ENCODE data around the gene SEMA6A.

The SEMA6A gene

DNA sequence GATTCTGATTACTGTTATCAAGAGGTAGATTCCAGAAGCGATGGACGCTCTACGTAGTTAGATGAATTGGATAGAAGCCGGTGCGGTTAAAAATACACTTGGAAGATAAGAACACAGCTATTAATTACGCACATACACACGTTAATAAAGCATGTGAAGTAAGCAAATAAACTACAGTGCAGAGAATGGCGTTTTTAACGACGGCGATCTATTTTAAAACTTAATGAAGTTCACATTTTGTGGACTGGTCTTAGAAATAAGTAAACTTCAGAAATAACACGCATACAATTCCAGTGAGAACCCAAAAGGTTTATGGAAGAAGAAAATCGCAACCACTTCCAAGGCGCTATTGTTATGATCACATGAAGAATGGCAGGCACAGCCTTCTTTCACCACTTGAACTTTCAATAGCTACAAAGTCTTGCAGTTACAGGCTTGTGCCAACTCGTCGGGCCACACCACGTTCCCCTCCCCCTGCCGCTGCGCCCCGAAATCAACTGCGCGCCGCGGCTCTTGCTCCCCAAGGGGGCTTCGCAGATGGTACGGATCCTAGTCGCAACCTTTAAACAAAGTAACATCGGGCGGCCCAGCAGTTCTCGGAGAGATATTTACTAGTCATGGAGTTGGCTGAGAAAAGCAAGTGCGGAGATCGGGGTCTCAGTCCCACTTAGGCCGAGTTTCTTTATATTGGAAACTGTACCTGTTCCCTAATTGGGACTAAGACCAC lies 866 bp upstream of the SEMA6A start:
- DNase-seq (ENCODE audit: low spot score) = no peak

DNA sequence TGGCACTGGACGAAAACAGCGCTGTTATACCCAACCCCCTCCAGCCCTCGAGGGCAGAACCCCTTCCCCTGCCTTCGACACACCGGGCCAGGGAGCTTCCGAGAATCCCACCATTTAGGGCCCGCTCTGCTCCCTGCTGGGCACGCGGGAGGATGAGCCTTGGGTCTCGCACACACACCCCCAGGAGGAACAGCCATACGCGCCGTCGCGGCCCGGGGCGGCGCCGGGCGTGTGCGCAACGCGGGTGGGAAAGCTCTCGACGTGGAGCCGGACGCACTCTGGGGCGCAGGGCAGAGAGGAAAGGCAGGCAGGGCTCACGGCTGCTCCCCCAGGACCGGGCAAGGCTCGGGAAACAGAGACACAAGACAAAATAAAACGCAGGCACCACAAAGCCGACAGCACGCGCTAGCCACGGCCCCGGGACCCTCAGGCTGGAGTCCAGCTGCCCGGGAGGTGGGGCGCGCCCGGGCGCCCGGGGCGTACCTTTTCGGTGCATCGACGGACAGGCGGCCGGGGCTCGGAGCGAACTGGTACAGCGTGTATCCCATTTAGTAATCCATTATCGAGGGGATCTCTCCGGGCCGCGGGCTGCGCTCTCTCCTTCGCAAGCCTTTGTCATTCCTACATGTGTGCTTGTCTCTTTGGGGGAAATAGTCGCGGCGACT lies 789 bp downstream of the SEMA6A start:
- no peak for DNase-seq (ENCODE audit: low spot score)

DNA sequence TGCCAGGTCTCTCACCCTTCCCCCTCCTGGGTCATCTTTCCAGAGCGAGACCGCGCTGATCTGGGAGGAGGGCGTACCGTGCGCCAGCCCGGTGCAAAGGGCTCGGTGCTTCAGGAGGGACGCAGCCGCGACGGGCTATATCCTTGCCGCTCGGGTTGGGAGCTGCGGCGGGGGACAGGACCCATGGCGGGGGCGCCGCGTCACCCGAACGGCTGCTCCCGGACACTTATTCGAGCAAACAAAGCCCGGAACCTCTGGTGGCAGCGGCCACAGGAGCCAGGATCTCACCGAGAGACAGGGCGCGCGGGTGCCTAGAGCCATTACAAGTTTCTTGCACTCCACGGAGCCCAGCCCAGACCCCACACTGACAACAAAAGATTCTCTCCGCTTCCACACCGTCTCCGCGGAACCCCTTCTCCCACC lies 1.3 kb downstream of the SEMA6A start:
- DNase-seq (ENCODE audit: low spot score) = no peak

DNA sequence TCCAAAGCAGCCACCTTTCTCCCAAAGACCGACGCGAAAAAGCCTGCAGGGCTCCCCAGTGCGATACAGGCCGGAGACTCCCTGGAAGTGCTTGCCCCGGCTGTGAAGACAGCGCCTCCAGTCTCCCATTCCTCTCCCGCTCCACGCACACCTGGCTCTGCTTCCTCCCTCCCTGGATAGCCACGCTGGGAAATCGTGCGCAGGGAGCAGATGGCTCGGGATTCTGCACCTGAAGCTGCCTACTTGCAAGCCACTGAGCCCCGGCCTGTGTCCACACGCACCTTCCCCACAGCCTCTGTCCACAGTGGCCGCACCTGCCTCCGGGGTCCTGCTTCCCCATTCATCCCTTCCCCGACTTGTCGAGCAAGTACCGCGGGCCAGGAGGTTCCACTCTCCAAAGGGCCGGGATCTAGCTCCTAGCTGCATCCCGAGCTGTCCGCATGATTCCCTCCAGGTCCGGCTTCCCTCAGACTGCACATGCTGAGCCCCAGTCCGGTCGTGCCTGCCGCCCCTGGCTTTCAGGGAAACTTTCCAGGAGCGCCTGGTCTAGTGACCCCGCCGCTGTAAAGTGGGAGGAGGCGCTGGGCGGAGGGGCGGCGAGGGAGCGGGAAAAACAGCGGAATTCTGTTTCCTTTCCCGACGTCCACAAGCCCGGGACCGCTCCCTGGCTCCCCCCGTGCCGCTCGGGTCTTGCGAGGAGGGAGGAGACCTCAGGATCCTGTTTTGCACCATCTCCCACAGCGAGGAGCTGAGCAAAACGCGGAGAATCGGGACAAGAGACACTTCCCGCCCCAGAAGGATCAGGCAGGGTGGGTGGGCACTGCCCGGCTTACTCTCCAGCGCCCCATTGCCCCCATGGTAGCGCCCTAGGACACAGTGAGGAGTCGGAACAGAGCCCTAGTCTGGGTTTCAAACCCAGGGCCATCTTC lies 2.0 kb downstream of the SEMA6A start:
- no peak for DNase-seq (ENCODE audit: low spot score)

DNA sequence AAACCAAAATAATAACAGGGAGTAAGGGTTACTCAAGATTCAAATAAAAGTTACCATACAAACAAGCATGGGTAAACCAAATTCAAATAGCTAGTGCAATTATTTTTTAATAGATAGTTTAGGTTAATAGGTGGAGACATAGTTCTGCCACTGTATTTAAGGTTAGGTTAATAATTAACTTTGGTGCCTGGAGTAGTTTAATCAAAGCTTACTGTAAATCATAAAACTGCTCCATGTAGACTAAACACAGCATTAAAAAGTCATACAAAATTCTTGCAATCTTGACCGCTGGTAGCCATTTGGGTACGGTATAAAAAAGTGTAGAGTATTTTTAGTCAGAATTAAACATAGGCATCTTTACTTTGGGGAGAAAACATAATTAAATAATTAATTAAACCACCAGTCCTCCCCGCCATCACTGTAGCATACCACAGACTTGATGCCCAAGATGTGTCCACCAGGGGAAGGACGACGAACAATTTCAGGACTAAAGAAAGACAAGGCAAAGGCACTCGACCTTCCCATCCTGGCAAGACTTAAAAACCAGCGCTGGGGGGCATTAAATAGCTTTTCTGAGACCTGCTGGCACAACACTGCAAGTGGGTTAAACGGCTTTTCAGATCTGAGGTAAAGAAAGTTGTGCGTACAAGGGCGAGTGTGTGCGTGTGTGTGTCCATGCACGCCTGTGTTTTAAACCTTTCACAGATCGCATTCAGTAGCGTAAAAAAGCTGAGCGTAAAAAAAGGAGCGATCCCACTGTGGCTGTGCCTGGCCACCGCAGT lies 2.9 kb downstream of the SEMA6A start:
- DNase-seq (ENCODE audit: low spot score) = no peak

DNA sequence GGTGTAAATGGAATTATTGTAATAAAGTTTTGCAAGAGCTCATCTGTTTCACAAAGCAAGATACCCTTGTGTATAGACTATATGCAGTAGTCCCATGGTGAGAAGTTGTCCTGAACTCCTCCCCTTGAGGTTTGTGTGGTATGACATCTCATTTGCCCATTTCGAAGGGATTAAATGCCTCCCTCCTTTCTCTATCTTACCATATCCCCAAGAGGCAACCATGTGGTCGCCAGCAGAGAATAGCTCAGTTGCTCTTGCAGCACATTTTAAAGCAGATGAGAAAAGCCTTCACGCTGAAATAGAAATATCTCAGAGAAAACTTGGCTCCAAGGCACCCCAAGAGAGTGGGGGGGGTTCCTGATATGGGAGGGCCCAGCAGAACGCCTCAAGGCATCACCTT lies 4.6 kb downstream of the SEMA6A start:
- DNase-seq (ENCODE audit: low spot score) = no peak

DNA sequence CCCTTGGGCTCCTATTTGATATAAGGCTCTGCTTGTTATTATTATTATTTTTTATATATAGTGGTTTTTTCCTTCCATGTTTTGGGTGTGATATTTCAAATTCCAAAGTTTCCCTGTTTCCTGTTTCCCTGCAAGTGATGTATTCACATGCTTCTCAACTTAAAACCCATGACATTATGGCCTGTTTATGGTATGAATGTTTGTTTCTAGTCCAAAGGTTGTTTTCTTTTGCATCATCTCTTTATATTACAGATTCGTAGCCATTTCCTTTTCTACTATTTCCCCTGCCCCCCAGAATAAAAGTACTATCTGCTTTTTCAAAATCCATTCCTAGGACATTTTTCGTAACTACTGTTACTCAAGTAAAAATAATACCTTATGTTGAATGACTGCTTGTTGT lies 7.5 kb downstream of the SEMA6A start:
- no peak for DNase-seq (ENCODE audit: low spot score)

DNA sequence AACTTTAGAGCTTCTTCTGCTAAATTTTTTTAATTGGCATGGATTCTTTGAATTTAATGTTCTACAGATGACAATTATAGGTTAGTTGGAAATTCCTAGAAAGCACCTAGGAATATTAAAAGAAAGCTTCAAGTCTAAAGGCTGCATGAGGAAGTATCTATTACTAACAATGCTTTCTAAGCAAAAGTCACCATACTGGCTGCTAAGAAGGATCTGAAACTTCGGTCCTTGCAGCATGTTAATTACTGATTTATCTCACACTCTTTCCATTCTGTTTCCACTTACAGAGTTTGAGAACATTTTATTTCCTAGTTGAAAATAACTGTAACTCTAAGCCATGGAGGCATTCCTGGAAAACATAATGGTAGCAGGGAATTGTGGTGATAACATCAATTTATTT lies 8.4 kb downstream of the SEMA6A start:
- DNase-seq (ENCODE audit: low spot score) = no peak

DNA sequence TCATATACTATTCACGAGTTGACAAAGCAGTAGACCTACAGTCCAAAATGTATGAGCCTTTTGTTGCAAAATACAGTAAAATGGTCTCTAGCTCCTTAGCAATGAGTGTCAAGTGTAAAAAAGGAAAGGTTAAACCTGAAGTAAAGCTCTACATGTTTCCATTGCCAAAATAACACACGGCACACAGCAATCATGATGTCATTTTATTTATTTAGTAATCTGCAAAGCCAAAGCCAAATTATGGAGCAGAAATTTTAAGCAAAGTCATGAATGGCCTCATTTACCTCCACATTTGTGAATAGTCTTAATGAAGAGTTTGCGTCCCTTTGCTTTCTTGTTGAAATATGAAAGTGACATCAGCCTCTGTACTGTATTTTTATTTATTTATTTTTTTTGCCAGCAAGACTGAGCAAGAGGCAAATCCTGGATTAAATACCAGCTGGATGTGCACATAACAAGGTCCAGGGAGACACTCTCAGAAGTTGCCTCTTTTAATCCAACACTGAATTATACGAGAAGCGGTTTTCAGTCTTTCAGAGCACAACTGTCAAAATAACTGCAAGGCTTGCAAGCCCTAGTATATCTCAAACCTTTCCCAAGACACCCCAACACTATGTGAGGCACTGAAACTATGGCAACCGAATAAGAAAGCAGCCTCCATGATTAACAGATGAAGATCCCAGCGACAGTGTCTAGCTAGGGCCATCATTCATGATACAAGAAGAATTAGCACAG lies 9.7 kb downstream of the SEMA6A start:
- DNase-seq (ENCODE audit: low spot score) = no peak

DNA sequence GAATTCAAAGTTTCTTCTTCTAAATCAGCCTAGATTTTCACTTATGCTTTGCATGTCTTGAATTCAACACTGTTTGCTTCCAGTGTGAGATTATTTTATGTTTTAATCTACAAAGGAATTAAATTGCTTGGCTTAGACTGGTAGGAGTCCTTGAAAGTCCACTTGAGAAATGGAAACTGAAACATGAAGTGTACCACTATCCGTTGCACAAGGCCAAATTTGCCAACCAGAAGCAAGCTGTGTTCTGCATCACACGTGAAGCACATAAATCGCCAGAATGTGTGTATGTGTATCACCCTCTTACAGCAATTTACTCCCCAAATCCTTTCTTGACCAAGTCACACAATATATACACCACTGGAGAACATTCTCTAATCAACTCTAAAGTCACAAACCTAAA lies 10.3 kb downstream of the SEMA6A start:
- DNase-seq (ENCODE audit: low spot score) = no peak

DNA sequence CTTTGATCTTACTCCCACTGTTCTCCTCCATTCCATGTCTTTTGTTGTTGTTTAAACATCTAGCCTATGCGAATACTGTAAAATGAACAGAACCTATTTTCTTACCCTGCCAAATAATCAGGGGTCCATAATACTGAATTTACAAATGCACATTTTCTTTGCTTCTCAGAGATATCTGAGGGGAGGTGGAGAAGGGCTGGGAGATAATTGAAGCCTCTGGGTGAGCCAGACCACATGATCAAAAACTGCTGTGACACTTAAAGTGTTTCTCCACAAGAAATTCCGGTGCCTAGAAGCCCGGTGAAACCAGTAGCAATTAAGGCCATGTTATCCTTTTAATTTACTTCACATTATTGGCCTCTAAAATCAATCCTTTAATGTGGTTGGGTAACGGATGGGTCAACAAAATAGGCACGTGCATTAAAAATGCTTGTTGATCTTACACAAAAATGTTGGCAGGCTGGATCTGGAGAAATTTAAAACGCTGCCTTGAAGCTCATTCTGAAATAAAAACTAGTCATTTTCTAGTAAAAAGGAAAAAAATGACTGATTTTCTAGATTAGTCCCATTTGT lies 10.8 kb downstream of the SEMA6A start:
- DNase-seq (ENCODE audit: low spot score) = no peak

DNA sequence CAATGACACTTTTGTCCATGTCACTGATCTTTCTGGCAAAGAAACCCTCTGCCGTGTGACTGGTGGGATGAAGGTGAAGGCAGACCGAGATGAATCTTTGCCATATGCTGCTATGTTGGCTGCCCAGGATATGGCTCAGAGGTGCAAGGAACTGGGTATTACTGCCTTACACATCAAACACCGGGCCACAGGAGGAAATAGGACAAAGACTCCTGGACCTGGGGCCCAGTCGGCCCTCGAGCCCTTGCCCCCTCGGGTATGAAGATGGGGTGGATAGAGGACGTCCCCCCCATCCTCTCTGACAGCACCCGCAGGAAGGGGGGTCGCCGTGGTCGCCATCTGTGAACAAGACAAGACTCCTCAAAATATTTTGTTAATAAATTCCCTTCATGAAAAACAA lies 12.0 kb downstream of the SEMA6A start:
- DNase-seq (ENCODE audit: low spot score) = no peak

DNA sequence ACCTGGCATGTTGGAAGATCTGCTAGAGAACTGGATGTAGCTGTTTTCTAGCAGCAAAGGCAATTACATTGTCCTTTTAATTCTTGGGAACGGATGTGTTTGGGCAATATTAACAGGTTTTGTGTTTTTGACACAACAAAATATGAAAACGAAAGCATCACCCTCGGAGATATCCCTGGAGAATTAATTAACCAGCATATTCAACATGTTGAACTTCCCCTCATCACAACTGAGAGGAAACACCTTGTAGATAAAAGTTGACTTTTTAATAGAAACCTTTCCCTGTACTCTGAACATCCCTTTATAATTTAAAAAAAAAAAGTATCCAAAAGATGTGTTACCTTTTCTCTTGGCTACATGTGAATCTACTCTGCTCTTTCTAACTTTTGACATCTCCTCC lies 13.0 kb downstream of the SEMA6A start:
- DNase-seq (ENCODE audit: low spot score) = no peak

DNA sequence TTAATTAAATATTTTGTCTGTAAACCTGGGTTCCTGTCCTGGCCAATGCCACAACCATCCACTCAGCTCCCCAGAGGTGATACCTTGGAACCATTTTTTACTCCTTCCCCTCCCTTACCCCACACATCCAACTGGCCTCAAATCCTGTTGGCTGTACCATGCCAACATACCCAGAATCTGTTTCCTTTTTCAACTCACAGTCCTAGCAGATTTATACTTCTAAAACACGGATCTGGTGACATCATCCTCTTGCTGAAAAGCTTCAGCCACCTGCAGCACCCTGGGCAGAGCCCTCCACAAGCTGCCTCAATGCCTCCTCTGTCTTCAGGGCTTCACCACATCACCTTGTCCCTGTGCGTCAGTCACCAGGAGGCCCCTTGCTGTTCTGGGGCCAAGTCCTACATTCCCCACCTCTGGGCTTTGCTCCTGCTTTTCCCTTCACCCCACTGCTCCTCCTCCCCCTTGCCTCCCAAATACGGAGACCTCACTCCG lies 14.9 kb downstream of the SEMA6A start:
- DNase-seq (ENCODE audit: low spot score) = no peak

DNA sequence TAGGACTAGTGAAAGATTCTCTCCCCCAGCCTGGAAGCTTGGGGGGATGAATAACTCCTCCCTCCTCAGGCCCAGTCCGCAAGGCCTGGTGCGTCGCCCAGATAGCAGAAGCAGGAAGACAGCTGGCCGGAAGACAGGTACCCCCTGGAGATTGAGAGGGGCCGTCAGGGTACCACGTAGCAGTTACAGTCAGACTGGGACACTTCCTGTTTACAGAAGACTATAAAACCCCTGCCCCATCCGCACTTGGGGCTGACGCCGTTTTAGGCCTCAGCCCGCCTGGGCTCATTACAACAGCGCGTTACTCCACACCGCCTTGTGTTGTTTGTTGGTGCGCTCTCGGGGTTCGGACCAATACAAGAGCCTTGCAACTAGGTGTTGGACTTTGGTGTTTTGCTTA lies 15.4 kb downstream of the SEMA6A start:
- DNase-seq (ENCODE audit: low spot score) = no peak

DNA sequence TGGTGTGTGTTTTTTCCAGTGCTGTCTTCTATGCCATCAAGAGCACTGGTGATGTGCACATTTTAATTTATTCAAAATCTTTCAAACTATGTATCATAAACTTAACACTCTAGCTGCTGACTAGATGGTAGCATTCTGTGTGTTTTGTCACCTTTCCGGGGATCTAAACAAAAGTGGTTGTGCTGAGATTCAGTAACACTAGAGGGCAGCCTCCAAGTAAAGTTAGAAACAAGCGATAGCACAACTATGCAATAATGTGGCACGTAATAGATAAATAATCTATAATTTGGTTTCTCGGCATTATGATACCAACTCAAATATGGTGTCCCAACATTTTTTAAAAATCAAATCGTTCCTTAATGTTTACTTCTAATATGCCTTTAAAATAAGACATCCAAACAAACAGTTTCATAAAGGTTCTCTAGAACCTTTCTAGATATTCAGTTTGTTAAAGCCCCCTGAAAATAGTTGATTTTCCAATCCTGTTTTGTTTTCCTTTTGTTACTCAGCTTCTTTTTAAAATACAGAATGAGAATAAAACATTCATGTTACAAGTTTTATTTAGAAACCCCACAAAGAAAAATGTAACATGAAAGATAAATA lies 16.9 kb downstream of the SEMA6A start:
- no peak for DNase-seq (ENCODE audit: low spot score)

DNA sequence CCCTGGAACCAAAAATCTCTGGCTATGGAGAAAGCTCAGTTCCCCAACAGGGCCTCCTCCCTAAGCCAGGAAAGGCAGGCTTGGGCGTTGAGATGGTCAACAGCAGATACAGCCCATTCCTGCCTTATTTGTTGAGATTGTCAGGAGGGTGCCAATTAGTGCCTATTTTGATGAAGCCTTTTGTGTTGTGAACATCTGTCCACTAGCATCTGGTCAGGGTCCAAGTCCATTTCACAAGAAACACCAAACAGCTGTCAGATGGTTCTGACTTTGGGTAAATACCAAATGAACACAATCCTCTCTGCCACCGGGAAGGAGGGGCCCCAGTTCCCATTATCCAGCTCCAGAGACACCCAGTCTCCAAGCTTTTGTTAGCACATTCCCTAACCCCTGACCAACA lies 19.9 kb downstream of the SEMA6A start:
- no peak for DNase-seq (ENCODE audit: low spot score)

DNA sequence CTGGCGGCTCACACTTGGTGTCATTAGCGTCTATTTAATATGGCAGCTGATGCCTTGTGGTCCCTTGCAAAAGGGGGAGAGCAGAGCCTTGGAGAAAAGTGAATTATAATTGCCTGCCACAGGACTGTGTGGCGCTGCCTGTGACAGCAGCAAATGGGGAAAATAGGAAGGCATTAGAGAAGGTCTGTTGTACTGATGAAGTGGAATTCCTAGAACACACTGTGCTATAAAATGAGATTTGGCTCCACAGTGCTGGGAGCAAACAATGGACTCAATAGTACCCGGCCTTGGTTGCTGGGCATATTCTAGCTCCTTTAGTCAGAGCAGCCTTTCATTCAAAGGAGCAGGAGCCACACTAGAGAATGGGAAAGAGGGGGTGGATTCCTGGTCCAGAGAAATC lies 21.3 kb downstream of the SEMA6A start:
- no peak for DNase-seq (ENCODE audit: low spot score)

DNA sequence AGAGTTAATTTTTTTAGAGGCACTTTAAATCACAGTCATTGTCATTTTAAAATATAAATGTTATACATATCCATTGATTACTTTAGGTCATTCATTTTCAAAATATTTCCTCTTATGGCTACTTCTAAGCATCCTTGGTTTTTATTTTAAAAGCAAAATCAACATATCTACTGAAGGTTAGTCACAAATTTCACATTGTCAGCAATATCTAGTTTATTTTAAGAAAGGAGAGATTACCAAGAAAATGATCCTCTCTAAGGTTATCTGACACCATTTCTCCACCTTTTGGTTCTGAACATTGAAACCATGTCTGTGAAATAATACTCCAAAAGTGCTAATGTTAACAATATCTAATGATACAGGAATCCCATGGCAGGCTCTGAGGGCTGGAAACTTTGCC lies 24.5 kb downstream of the SEMA6A start:
- no peak for DNase-seq (ENCODE audit: low spot score)

DNA sequence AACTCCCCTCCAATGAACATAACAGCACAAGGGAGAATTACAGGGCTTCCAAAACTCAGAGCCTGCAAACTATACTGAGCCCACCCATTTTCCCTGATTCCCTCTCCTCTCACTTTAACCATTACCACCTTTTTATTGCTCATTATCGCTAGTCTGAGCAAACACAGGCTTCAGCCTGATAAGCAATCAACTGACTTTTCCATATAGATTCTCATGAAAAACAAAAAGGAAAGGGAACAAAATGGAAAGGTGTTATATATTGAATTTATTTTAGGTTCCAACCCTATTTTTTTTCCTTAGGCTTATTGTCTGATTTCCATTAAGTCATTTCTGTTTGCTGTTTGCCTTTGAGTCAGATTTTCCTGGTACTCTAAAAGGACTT lies 27.9 kb downstream of the SEMA6A start:
- no peak for DNase-seq (ENCODE audit: low spot score)
